Measurements from ENCODE around the gene PTAFR.
A peak's percentile ranks its signal among the peaks of the same experiment; 100 is the strongest.

PTAFR gene

DNA sequence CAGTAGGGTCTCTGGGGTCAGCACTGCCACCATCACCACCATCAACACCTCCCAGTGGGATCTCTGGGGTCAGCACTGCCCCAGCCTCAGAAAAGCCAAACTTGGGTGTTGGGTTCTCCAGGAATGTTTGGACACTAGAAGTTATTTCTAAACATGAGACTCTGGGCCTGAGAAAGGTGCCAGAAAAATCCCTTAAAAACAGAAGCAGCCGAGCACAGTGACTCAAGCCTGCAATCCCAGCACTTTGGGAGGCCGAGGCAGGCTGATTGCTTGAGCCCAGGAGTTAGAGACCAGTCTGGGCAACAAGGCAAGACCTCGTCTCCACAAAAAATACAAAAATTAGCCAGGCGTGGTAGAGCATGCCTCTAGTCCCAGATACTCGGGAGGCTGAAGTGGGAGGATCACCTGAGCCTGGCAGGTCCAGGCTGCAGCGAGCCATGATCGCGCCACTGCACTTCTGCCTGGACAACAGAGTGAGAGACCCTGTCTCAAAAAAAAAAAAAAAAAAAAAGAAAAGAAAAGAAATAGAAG, 470 bp downstream of the PTAFR start:
- DNase-seq: no peak

DNA sequence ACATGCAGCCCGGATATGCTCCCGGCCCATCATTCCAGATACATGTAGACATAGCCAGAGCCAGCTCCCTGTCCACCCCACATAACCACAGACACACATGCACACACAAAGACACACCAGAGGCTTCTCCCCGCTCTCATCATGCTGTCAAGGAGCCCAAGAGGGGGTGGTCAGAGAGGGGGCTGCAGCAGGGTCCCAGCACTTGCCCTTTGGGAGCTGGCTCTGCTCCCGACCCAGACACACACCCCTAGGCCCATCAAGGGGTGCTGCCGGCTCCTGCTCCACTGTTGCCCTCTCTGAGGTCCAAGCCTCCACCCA, 2.6 kb downstream of the PTAFR start:
- DNase-seq: no peak

DNA sequence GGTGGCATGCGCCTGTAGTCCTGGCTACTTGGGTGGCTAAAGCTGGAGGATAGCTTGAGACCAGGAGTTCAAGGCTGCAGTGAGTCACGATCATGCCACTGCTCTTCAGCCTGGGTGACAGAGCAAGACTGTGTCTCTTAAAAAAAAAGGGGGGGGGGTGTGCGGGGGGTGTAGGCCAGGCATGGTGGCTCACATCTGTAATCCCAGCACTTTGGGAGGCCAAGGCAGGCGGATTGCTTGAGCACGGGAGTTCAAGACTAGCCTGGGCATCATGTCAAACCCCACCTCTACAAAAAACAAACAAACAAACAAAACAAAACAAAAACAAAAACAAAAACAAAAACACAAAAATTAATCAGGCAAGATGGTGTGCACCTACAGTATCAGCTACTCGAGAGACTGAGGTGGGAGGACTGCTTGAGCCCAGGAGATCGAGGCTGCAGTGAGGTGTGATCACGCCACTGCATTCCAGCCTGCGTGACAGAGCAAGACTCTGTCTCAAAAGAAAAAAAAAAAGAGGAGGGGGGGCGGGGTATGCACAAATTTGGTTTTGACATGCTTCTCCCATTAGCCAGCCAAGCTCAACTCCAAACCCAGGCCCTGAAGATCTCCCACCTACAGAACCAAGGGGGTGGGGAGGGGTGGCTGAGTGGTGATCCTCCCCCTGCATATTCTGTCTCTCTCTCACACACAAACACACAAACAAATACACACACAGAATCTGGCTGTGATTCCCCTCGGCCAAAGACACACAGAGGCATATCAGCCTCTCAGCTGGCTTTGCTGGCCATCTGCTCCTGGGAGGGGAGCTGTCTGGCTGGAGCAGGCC, 3.1 kb downstream of the PTAFR start:
- no peak for DNase-seq

DNA sequence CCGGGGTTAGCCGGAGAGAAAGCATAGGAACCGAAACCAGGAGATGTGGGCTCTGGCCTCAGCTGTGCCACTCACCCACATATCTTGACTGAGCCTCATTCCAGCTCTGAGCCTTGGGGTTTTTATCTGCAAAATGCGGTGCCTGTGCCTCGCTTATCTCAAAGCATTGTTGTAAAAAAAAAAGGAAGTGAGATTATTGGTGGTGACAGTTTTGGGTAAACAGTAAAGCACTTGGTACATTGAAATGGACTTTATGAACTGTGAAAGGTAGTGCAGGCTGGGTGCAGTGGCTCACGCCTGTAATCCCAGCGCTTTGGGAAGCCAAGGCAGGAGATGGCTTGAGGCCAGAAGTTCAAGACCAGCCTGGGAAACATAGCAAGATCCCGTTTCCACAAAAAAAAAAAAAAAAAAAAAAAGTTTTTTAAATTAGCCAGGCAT, 3.8 kb downstream of the PTAFR start:
- peak; percentile 58 for DNase-seq

DNA sequence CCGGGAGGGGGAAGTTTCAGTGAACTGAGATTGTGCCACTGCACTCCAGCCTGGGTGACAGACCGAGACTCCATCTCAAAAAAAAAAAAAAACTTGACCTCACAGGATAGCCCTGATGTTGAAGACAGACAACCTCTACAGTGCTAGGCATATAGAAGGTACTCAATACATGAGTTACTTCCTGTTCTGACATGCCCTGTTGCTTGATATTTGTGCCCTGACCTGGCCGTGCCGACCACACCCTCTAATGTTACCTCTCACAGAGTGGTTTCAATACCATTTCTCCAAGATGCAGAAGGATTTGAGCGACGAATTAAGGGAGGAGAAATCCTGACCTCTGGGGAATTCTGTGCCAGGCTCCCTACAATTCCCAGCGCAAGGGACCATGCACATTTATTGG, 5.2 kb downstream of the PTAFR start:
- no peak for DNase-seq

DNA sequence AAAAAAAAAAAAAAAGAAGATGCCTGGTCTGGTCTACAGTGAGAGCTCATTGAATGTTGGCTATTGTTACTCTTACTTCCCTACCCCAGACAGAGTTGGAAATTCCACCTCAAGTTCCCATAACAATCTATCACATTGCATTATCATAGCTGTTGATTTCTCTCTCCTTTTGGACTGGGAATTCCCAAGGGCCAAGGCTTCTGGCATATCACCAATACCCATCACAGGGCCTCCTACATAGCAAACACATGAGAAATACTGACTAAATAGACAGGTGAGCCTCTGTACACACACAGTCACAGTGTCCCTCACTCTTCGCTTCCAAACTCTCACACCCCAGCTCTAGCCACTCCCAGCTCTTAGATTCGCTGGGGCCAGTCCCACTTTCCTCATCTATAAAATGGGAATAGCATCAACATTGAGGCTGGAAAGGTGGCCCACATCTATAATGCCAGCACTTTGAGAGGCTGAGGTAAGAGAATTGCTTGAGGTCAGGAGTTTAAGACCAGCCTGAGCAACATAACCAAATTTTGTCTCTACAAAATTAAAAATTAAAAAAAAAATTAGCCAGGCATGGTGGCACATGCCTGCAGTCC, 6.4 kb downstream of the PTAFR start:
- DNase-seq: no peak

DNA sequence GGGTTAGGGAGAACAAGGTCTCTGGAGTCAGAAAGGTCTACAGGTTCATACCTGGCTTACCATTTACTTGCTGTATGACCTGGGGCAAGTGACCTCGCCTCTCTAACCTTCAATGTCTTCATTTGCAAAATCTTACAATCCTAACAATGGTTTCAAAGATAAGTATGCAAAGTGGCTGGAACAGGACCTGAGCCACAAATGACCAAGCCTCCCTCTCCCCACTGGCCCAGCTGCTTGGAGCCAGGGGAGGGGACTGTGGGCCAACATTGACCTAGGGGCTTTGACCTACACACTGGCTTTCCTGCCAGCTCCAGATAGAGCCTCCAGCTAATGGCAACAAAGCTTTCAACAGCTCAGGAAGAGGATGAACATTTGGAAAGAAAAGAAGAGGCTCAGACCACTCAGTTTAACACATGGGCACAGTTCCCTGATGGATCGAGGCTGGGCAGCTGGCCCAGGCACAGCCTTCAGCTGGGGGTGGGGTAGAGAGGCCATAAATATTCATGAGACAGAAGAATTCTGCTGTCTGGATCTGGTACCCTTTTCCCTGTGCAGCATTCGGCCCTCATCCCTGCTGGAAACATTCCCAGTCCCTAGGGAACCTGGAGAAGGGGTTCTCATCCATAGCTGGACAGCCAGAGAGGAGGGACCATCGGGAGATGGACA, 12.9 kb downstream of the PTAFR start:
- DNase-seq: no peak

DNA sequence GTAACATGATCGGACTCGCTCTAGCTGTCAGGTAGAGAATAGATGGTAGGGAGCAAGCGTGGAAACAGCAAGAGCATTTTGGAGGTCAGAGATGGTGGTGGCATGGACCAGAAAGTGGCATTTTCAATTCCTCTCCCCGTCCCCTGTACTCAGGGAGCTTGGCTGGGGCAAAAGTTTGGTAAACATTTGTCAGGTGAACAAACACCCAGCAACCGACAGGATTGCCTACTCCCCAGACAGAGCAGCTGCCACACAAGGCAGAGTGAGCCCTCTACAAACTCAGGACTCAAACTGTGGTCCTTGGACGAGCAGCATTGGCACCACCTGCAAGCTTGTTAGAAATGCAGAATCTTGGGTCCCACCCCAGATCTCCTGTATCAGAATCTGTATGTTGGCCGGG, 14.3 kb downstream of the PTAFR start:
- DNase-seq: no peak

DNA sequence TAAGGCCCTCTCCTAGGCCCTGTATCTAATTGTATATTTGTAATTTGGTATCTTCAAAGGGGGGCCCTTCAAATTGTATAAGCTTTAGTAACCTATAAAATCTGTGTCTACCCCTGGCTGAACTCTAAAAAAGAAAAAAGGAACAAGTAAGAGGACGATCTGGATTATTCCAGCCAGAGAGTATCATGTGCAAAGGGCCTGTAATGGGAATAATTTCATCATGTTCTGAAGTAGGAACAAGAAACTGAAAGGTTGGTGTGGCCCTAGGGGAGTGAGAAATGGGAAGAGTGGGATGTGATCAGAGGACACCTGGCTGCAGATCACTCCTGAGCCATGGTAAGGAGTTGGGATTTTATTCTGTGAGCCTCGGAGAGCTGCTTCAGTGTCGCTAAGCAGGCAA, 14.7 kb downstream of the PTAFR start:
- no peak for DNase-seq

DNA sequence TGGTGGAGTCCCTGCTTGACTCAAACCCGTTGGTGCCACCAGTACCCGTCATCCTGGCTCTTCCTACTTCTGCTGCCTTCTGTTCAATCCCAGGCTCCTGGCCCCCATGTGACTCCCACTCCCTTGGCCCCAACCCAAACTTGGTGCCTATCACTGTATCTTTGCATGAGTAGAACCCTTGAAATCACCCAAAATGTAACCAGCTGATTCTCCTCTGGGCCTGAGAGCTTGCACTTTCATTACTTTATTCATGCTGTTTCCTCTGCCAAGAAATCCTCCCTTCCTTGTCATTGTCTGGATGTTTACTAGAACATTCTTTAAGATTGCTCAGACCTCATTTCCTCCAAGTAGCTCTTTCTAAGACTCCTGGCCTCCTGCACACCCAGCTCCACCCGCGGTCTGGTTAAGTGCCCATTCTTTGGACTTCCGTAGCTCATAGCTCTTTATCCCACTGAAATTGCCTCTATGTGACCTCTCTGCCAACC, 15.7 kb downstream of the PTAFR start:
- DNase-seq: no peak

DNA sequence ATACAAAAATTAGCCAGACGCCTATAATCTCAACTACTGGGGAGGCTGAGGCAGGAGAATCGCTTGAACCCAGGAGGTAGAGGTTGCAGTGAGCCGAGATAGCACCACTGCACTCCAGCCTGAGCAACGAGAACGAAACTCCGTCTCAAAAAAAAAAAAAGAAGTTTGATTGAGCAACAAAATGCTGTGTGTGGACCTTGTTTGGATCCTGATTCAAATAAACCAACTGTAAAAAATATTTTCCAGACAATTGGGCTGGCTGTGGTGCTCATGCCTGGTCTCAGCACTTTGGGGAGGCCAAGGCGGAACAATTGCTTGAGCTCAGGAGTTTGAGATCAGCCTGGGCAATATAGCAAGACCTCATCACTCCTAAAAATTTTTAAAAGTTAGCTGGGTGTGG, 16.8 kb downstream of the PTAFR start:
- DNase-seq: no peak

DNA sequence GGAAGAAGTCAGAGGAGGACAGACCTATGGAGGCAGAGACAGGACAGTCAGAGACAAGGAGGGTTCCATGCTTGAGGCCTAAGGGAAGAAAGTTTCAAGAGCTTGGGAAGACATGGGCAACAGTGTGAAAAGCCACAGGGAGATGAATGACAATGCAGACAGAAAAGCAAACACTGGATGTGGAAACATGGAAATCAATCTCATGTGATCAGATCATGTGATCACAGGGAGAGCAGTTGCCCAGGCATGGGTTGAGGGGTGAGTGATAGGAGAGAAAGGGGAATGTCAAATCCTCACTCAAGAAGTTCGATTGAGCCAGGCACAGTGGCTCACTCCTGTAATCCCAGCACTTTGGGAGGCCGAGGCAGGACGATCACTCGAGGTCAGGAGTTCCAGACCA, 17.2 kb downstream of the PTAFR start:
- no peak for DNase-seq

DNA sequence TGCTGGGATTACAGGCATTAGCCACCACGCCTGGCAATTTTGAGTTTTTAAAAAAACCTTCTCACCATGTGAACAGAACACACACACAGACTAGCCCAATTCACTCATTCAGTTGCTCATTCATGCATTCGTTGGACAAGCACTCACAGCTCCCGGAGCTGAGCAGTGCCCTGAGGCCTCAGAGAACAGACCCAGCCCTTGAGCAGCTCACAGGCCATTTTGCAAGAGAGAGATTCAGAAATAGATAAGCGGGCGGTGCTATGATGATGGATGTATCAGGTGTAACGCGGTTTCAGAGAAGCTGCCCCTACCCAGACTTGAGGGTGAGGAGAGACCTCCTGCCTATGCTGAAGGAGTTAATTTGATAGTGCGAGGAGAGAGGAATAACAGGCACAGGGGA, 18.6 kb downstream of the PTAFR start:
- DNase-seq: no peak

DNA sequence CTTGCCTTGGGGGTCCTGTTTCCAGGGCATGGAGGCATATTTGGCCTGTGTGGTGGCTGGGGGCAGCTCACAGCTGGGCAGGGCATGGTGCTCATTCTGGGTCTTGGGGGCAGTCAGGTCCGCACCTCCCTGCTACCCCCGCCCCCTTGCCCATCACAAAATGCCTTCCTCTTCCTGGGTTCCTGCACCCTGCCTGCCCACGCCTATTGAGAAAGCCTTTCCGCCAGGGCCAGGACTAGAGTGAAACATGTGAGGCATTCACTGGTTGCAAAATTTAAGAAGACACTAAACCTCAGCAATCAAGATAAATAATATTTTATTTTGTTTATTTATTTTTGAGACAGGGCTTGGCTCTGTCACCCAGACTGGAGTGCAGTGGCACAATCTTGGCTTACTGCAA, 19.7 kb downstream of the PTAFR start:
- no peak for DNase-seq

DNA sequence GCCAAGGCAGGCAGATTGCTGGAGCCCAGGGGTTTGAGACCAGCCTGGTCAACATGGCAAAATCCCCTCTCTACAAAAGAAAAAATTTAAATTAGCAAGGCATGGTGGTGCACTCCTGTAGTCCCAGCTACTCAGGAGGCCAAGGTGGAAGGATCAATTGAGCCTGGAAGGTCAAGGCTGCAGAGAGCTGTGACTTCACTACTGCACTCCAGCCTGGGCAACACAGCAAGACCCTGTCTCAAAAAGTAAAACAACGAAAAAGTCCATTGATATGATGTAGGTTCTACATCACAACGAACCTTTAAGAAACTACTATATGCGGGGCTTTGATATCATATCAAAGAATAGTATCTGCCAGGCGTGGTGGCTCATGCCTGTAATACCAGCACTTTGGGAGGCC, 20.9 kb downstream of the PTAFR start:
- no peak for DNase-seq

DNA sequence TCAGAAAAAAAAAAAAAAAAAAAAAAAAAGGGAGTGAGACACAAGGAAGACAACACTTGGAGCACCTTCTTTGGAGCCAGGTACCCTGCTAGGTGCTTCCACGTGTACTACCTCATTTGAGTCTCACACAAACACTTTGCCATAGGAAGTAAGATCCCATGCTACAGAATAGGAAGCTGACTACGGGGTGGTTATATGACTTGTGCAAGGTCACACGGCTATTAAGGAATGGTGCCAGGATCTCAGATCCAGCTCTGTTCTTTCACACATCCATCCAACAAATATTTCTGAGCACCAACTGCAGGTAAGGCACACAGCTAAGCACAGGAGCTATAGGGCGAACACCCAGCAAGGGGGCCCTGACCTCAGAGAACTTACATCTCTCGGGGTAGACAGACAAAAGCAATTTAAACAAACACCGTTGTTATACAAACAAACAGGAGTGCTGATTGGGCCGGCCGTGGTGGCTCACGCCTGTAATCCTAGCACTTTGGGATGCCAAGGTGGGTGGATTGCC, 22.4 kb downstream of the PTAFR start:
- DNase-seq: no peak

DNA sequence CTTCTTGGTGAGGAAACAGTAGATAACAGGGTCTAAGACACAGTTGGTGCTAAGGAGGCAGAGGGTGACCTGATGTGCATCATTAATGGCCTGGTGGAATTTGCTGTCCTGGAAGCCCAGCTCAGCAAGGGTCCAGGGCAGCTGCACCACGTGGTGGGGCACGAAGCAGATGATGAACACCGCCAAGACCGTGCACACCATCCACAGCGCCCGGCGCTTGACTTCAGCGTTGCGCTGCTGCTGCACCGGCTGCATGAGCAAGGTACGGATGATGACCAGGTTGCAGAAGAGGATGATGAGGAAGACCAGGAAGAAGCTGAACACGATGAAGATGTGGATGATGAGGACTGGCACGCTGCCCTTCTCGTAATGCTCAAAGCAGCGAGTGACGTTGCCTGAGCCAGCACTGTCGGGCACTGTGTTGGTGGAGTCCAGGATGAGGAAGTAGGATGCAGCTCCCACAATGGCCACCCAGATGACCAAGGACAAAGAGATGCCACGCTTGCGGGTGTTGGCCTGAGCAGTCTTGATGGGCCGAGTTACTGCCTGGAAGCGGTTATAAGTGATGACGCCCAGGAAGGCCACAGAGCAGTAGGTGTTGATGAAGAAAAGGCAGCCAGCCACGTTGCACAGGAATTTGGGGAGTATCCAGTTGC, 26.2 kb downstream of the PTAFR start:
- no peak for DNase-seq

DNA sequence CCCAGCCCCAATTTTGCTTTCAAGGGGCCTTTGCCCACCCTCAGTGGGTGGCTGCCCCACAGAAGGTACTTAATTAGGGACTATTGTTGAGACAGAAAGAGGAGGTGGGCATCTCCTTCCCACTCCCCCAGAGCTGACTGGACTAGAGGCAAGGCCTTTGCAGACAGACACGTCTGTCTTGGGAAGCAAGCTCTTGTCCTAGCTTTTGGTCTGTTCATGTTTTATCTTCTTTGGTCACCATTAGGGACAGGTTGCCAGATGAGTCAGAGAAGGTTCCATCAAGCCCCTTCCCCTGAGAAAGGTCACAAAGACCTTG, 27.7 kb downstream of the PTAFR start:
- no peak for DNase-seq

DNA sequence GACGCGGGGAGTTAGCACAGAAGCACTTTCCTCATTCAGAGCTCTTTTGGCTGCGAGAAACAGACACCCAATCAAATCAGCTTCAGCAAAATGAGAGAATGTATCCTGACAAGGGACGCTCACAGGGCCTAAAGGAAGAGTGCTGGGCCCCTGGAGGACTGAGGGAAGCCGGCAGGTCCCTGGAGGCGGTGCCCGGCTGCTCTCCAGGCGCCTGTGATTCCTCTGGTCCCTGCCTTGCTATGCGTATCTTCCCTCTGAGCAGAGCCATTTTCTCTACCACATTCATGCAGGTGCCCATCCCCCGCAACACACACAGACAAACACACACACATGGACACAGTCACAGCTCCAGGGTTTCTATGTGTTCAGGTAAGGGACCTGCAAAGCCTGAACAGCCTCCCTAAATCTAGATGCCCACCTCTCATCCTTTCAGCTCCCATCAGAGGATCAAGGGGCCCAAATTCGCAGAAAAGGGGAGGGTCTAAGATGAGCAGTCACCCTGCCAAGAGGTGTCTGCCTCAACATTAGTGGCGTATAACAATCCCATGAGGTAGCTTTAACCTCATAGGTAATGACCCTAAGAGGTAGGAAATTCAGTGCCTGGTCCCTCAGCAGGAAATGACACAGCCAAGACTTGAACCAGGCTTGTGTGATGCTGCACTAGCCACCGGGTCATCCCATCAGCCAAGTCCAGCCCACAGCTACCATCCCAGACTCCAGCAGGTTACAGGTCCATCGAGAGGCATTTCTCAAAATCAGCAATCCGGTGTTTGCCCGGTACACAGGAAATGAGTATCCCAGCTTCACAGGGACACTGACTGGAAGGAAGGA, 29.0 kb downstream of the PTAFR start:
- no peak for DNase-seq

DNA sequence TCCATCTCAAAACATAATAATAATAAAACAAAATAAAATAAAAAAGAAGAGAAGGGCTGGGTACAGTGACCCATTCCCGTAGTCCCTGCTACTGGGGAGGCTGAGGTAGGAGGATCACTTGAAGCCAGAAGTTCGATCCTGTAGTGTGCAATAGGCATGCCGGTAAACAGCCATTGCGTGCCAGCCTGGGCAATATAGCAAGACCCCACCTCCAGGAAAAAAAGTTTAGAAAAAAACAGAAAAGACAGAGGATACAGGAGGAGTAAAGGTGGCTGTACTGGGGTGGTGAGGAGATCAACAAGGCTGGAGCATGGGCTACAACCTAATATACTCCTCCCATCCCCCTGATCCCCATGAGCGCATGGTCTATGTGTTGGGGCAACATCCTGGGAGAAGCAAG, 30.8 kb downstream of the PTAFR start:
- DNase-seq: no peak

DNA sequence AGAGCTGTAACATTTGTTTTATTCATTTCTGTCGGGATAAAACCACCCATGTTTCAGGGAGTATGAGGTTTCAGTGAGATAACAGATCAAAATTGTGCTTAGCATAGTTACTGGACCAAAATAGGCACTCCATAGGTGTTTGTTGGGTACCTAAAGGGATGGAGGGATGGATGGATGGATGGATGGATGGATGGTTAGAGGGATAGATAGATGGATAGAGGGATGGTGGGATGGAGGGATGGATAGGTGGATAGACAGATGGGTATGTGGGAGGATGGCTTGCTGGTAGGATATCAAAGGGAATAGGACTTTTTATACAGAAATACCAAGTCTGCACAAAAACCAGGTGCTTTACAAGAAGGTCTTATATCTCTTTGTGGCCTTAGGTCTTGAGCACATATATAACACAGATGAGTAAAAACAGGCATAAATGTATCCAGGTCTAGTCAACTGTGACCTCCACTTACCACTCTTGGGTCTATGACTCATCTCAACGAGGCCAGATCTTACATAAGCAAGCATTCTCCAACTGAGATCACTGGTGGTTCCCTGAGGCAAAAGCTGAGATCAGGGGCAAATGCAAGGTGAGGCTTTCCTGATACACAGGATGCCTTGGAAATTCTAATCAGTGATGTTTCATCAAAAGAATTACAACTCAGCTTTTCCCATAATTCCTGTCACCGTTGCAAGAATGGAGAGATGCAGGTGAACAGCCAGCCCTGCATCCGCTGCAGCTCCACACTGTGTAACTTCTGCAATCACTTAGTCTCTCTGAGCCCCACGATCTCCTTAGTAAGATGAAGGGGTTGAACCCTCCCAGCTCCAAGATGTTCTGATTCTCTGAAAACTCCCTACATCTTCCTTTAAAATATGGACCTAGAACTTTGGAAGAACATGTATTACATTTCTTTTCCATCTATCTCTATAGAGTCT, 32.0 kb downstream of the PTAFR start:
- peak; percentile 50 for DNase-seq
